Trophoblast cell (in vitro differentiated cells and primary cell): ENCODE data around the gene TRIM29.
A peak's percentile ranks its signal among the peaks of the same experiment; 100 is the strongest.

ENCODE experiments used
- DNase-seq, 2 donors: peaks; one replicate each; pipeline ENCODE4 v3.0.0-alpha.2; 2016
- H2AFZ ChIP-seq: 2 replicates; pipeline ENCODE4 v1.6.1; 2013; ENCODE audit warnings: low read length, moderate library complexity, mild to moderate bottlenecking; ENCODE audit not compliant: insufficient read depth, poor library complexity
- H2AK5ac ChIP-seq: 2 replicates; pipeline ENCODE4 v1.6.1; 2013; ENCODE audit warnings: mild to moderate bottlenecking, low read length
- H2BK120ac ChIP-seq: 2 replicates; pipeline ENCODE4 v1.6.1; 2013; ENCODE audit warnings: low read length, mild to moderate bottlenecking, moderate library complexity; ENCODE audit not compliant: insufficient read depth, poor library complexity
- H2BK12ac ChIP-seq: 2 replicates; pipeline ENCODE4 v1.6.1; 2013; ENCODE audit warnings: mild to moderate bottlenecking, low read length, moderate library complexity
- H2BK5ac ChIP-seq: 2 replicates; pipeline ENCODE4 v1.6.1; 2013; ENCODE audit warnings: low read length, low read depth, moderate library complexity, mild to moderate bottlenecking; ENCODE audit not compliant: poor library complexity
- H3K14ac ChIP-seq: 2 replicates; pipeline ENCODE4 v1.6.1; 2013; ENCODE audit warnings: mild to moderate bottlenecking, low read length
- H3K18ac ChIP-seq: 2 replicates; pipeline ENCODE4 v1.6.1; 2013; ENCODE audit warnings: mild to moderate bottlenecking, low read length
- H3K23ac ChIP-seq: 2 replicates; pipeline ENCODE4 v1.6.1; 2013; ENCODE audit warnings: low read length
- H3K27ac ChIP-seq: 2 replicates; pipeline ENCODE4 v1.5.1; 2013; ENCODE audit warnings: low read depth, mild to moderate bottlenecking, inconsistent platforms, low read length, moderate library complexity
- H3K27me3 ChIP-seq: 2 replicates; pipeline ENCODE4 v1.6.1; 2013; ENCODE audit warnings: inconsistent platforms, mild to moderate bottlenecking, low read length, moderate library complexity; ENCODE audit not compliant: insufficient read depth
- H3K36me3 ChIP-seq, 2 experiments: 1 replicate in 1 of 2; 2 replicates in 1 of 2; pipeline ENCODE4 v1.6.1; 2013; ENCODE audit warnings: low read length in 2 of 2, mild to moderate bottlenecking in 2 of 2, moderate library complexity in 1 of 2; ENCODE audit not compliant: insufficient read depth in 2 of 2, control insufficient read depth in 1 of 2
- H3K4ac ChIP-seq: 2 replicates; pipeline ENCODE4 v1.6.1; 2013; ENCODE audit warnings: low read depth, mild to moderate bottlenecking, low read length, moderate library complexity
- H3K4me1 ChIP-seq, 2 experiments: 1 replicate in 1 of 2; 2 replicates in 1 of 2; pipeline ENCODE4 v1.6.1; 2013; ENCODE audit warnings: low read length in 2 of 2, mild to moderate bottlenecking in 2 of 2, moderate library complexity in 1 of 2; ENCODE audit not compliant: insufficient read depth in 2 of 2, control insufficient read depth in 1 of 2
- H3K4me2 ChIP-seq: 2 replicates; pipeline ENCODE4 v1.6.1; 2013; ENCODE audit warnings: inconsistent platforms, mild to moderate bottlenecking, low read length, moderate library complexity
- H3K4me3 ChIP-seq: 2 replicates; pipeline ENCODE4 v1.5.1; 2013; ENCODE audit warnings: mild to moderate bottlenecking, low read depth, low read length, inconsistent platforms
- H3K79me1 ChIP-seq: one replicate; pipeline ENCODE4 v1.6.1; 2013; ENCODE audit warnings: low read length
- H3K79me2 ChIP-seq: 2 replicates; pipeline ENCODE4 v1.6.1; 2013; ENCODE audit warnings: low read length, mild to moderate bottlenecking; ENCODE audit not compliant: control insufficient read depth, insufficient read depth, poor library complexity
- H3K9ac ChIP-seq: 2 replicates; pipeline ENCODE4 v1.6.1; 2013; ENCODE audit warnings: mild to moderate bottlenecking, low read length
- H3K9me3 ChIP-seq: 2 replicates; pipeline ENCODE4 v1.6.1; 2013; ENCODE audit warnings: low read depth, mild to moderate bottlenecking, control low read depth, inconsistent platforms, low read length; ENCODE audit not compliant: insufficient read depth
- H4K12ac ChIP-seq: 2 replicates; pipeline ENCODE4 v1.6.1; 2013; ENCODE audit warnings: low read depth, mild to moderate bottlenecking, low read length, moderate library complexity
- H4K8ac ChIP-seq: 2 replicates; pipeline ENCODE4 v1.6.1; 2013; ENCODE audit warnings: low read depth, mild to moderate bottlenecking, low read length, moderate library complexity
- H4K91ac ChIP-seq: one replicate; pipeline ENCODE4 v1.6.1; 2013; ENCODE audit warnings: low read depth, mild to moderate bottlenecking, low read length, moderate library complexity
- WGBS: extraction: QIAGEN DNeasy Blood & Tissue Kit; methylation state at CpG from one replicate; pipeline ENCODE4 v1.1.7; 2013; ENCODE audit warnings: missing lambda C conversion rate; ENCODE audit not compliant: insufficient read length, insufficient coverage; ENCODE audit errors: extremely low coverage; 5-methylcytosine and 5-hydroxymethylcytosine counted together

Gene TRIM29

GRCh38 chr11:120168960-120169681, 31.2 kb upstream of the TRIM29 start:
- Histone ChIP-seq H4K8ac (peak overlapping the region; percentile 83), H3K4me2 (peak overlapping the region; percentile 96), H3K14ac (no peak overlapping the region), H2BK12ac (peak overlapping the region; percentile 37), H2BK5ac (no peak overlapping the region), H3K36me3 (no peaks in the 10 kb centered on the region), H2AFZ (peak overlapping the region; percentile 87), H3K27me3 (peaks cover 7% of the 10 kb centered on the region), H3K9me3 (peaks cover 1% of the 10 kb centered on the region), H4K91ac (no peak overlapping the region), H3K4me3 (peak overlapping the region; percentile 62), H2AK5ac (no peak overlapping the region), H3K79me1 (no peaks in the 10 kb centered on the region), H3K27ac (no peak overlapping the region), H3K18ac (no peak overlapping the region), H4K12ac (peak overlapping the region; percentile 49), H3K4ac (no peak overlapping the region), H3K79me2 (no peaks in the 10 kb centered on the region), H3K4me1 (peaks cover 0 to 6% of the 10 kb centered on the region in 2 experiments), H2BK120ac (no peak overlapping the region), H3K9ac (peak overlapping the region; percentile 49), H3K23ac (no peak overlapping the region)
- DNase-seq, result peak; percentile 74 to 76
- no CpG with 5 or more reads among the region's 71 CpGs for WGBS

- Histone ChIP-seq H3K14ac (no peak overlapping the region), H2BK120ac (no peak overlapping the region), H3K18ac (no peak overlapping the region), H3K4me2 (peak overlapping the region; percentile 96), H4K8ac (peak overlapping the region; percentile 83), H3K36me3 (no peaks in the 10 kb centered on the region), H2BK12ac (no peak overlapping the region), H3K79me1 (no peaks in the 10 kb centered on the region), H3K9ac (peak overlapping the region; percentile 49), H3K4me3 (peak overlapping the region; percentile 62), H4K12ac (no peak overlapping the region), H3K79me2 (no peaks in the 10 kb centered on the region), H2AFZ (peak overlapping the region; percentile 87), H3K4me1 (peaks cover 0 to 6% of the 10 kb centered on the region in 2 experiments), H4K91ac (no peak overlapping the region), H3K27ac (no peak overlapping the region), H2BK5ac (no peak overlapping the region), H3K23ac (no peak overlapping the region), H2AK5ac (no peak overlapping the region), H3K4ac (no peak overlapping the region), H3K27me3 (peaks cover 7% of the 10 kb centered on the region), H3K9me3 (peaks cover 1% of the 10 kb centered on the region)
- no CpG with 5 or more reads among the region's 35 CpGs for WGBS
- peak; percentile 26 to 52 for DNase-seq
These were observed 30.4 kb upstream of the TRIM29 start for GRCh38 chr11:120168108-120168959.

GRCh38 chr11:120167659-120168058, 29.7 kb upstream of the TRIM29 start:
- Histone ChIP-seq H3K18ac (no peak overlapping the region), H4K12ac (no peak overlapping the region), H2BK5ac (no peak overlapping the region), H3K4me2 (no peak overlapping the region), H3K36me3 (no peaks in the 10 kb centered on the region), H3K9ac (no peak overlapping the region), H3K4me3 (no peak overlapping the region), H3K14ac (no peak overlapping the region), H3K9me3 (peaks cover 1% of the 10 kb centered on the region), H2AK5ac (no peak overlapping the region), H4K91ac (no peak overlapping the region), H4K8ac (no peak overlapping the region), H3K79me2 (no peaks in the 10 kb centered on the region), H3K27ac (no peak overlapping the region), H2AFZ (no peak overlapping the region), H3K4ac (no peak overlapping the region), H3K27me3 (peaks cover 7% of the 10 kb centered on the region), H3K79me1 (no peaks in the 10 kb centered on the region), H3K23ac (no peak overlapping the region), H2BK12ac (no peak overlapping the region), H3K4me1 (peaks cover 0 to 6% of the 10 kb centered on the region in 2 experiments), H2BK120ac (no peak overlapping the region)
- WGBS, result no CpG with 5 or more reads among the region's 11 CpGs
- DNase-seq, result no peak

GRCh38 chr11:120160436-120160835, 22.5 kb upstream of the TRIM29 start:
- Histone ChIP-seq H3K79me1 (no peaks in the 10 kb centered on the region), H2AK5ac (no peak overlapping the region), H3K9me3 (no peaks in the 10 kb centered on the region), H2BK120ac (no peak overlapping the region), H3K9ac (no peak overlapping the region), H4K12ac (no peak overlapping the region), H3K79me2 (no peaks in the 10 kb centered on the region), H3K18ac (no peak overlapping the region), H2AFZ (no peak overlapping the region), H2BK5ac (no peak overlapping the region), H4K8ac (no peak overlapping the region), H3K27me3 (no peaks in the 10 kb centered on the region), H4K91ac (no peak overlapping the region), H3K14ac (no peak overlapping the region), H3K36me3 (no peaks in the 10 kb centered on the region), H3K4me1 (no peaks in the 10 kb centered on the region), H3K4me3 (no peak overlapping the region), H3K23ac (no peak overlapping the region), H2BK12ac (no peak overlapping the region), H3K27ac (no peak overlapping the region), H3K4ac (no peak overlapping the region), H3K4me2 (no peak overlapping the region)
- DNase-seq, result no peak
- WGBS, result no CpG with 5 or more reads among the region's 1 CpG
